ACHN (cell line): ENCODE measurements around the gene SIT1.

Source experiments
- DNase-seq: peaks from one replicate; pipeline ENCODE4 v3.0.0-alpha.2; 2015
- in situ Hi-C: cut with HindIII; loops from 2 replicates; pipeline ENCODE4 v1.10.0; 2017; ENCODE audit warnings: low sequenced_read_pairs, low pct_ligation_motif_present, low pct_unique_long_range_greater_than_20kb

Gene SIT1, protein sequence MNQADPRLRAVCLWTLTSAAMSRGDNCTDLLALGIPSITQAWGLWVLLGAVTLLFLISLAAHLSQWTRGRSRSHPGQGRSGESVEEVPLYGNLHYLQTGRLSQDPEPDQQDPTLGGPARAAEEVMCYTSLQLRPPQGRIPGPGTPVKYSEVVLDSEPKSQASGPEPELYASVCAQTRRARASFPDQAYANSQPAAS

DNA sequence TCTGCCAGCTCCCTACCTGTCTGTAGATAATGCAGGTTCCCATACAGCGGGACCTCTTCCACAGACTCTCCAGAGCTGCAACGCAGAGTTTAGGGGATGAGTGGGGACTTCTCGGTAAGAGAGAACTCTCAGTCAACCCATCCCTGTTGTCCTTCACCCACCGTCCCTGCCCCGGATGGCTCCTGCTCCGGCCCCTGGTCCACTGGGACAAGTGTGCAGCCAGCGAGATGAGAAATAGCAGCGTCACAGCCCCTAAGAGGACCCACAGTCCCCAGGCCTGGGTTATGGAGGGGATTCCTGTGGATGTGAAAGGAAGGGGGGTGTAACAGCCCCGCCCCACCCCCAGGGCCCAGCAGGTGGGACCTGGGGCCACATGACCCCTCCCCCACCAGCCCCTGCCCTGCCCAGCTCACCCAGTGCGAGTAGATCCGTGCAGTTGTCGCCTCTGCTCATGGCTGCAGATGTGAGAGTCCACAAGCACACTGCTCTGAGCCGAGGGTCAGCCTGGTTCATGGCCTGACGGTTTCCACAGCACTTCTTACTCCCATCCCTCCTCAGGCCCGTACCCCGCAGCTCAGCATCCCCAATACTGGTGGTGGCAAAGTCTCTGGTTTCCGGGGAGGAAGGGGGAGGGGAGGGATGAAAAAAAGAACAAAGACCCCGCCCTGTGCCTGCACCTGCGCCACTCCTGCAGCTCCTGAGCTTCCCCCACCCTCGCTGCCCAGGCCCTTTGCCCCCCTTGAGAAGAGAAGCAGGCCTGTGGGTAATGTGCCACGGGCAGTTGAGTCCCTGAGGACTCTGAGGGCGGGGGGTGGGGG lies at the start of gene SIT1:
SIT1 (minus strand) TSS at position 591 of the 818 bp plus-strand sequence; CDS start at position 513, 78 bp downstream.
- DNase-seq, result no peak
- in situ Hi-C loops, result no loop called here

DNA sequence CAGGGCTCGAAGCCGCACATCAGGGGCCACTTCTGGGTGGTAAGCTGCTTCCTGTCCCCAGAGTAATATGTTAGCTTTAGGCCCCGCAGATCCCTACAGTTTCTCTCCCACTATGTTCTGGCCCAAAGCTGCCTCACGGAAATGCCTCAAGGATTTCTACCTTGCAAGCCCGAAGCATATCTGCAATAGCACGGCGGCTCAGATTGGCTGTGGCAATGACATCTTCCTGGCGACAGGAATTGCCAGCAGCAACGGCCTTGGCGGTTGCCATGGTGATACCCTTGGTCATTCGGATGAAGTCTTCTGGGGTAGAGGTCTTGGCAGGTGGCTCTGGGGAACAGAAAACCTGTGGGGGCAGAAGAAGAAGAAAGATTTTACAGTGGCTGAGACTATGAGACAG lies 49.3 kb upstream of the SIT1 start:
- no peak for DNase-seq

DNA sequence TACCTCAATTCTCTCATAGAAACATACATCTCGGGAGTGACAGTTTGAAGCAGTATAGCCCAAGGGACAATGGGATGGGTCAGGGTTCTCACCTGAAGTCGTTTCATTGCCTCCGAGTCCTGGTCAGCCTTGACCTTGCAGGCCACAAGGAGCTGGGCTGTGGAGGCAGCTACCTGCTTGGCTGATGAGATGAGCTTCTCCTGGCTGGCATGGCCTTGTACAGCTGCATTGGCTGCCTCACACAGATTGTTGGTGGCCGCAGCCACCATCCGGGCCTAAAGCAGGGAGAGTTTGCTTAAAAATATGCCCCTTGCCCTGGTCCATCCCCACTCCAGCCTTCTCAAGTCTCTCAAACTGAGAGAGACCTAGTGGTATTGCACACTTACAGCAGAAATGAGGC lies 47.5 kb upstream of the SIT1 start:
- no peak for DNase-seq
- in situ Hi-C loops, result no loop called here

More for the DNA sequence above, 49.3 kb upstream of the SIT1 start:
- in situ Hi-C loops, result no loop called here

DNA sequence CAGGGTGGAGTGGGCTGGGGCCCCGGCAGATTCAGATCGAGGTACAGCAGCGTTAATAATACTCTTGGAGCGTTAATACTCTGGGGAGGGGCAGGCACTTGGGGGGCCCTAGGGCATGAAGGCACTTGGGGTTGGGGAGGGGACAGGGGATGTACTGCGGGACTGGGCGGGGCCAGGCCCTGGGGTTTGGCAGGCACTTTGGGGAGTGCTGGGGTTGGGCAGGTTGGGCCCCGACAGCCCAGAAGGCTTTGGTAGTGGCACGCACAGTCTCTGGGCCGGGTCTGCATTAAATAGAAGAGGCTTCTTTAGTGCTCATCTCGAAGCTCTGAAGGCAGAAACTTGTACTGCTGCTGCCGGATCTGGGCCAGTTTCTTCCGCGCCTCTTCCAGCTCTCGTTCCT lies 46.8 kb upstream of the SIT1 start:
- no peak for DNase-seq
- in situ Hi-C loops, result no loop called here

DNA sequence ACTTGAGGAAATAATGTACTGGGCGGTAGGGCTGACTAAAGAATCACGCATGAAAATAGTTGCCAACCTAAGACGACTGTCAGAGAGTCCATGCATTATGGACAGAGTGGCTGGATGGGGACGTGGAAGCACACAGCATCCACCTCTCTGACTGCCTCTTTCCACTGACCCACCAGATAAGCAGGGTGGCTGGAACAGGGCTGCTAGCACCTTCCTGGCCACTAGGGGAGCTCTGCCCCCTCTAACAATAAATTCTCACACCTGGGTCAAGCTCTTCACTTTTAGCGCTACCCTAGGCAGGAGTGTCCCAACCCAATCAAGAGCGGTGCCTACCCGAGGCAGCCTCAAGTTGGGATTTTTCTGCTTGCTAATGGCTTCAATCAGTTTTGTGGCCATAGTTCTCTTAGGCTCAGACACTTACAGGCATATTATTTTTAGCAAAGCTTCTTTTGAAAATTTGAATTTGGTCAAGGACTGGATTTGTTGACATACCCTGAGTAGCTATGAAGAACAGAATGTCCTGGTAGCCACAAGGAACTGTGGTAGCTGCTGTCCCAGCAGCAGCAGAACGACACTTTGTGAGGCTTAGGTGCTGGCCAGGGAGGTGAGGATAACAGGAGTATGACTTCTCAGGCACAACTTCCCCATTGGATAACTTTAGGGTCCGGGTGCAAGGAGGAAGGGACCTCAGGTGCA lies 45.9 kb upstream of the SIT1 start:
- DNase-seq, result peak; percentile 54
- in situ Hi-C loops, result no loop called here

DNA sequence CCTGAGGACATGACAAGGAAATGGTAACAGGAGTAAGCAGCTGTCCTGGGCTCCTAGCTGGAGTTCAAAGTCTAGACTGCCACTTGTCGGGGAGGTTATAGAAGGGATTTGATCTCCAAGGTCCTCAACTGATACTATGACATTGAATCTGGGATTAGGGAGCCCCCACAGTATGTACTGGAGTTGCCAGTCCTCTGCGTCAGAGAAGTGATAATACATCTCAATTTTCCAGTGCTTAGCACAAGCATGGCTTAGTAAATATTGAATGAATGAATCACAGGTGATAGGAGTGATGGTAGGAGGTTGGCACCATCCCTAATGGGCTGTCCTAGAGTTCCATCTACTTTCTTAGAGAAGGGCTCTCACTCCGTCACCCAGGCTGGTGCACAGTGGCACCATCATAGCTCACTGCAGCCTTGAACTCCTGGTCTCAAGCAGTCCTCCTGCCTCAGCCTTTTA lies 45.2 kb upstream of the SIT1 start:
- DNase-seq, result no peak
- in situ Hi-C loops, result no loop called here

DNA sequence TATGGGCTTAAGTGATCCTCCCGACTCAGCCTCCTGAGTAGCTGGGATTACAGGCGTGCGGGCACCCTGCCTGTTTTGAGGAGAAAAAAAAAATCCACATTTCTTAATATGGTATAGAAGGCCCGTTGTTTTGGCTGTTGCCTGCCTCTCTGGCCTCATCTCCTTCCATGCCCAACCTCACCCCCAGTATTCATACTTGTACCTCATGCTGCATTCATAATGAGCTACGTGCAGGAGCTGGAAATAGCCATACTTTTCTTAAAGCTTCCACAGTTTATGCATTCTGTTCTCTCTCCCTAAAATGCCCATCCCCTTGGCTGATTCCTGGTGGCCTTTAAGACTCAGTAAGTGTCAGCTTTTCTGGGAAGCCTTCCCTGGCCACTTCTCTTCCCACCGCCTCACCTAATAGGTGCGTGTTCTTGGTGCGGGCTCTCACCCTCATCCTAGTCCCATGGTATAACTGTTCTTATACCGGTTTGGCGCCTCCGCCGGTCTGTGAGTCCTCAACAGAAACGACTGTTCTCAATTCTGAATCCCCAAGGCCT lies 41.1 kb upstream of the SIT1 start:
- no peak for DNase-seq
- in situ Hi-C loops, result no loop called here

DNA sequence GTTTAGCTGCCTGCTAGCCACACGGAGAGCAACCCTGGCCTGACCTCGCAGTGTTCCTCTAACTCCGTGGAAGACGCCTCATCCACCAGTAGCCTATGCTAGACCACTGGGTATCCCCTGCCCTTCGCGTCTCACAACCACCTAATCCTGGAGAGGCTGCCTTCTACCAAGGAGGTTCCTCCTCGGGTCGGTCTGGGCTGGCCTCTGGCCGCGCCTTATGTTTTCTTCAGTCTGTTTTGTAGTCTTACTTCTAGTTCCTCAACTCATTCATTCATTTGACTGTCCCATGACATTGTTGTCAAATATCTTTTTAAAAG lies 40.6 kb upstream of the SIT1 start:
- in situ Hi-C loops, result no loop called here
- DNase-seq, result no peak

DNA sequence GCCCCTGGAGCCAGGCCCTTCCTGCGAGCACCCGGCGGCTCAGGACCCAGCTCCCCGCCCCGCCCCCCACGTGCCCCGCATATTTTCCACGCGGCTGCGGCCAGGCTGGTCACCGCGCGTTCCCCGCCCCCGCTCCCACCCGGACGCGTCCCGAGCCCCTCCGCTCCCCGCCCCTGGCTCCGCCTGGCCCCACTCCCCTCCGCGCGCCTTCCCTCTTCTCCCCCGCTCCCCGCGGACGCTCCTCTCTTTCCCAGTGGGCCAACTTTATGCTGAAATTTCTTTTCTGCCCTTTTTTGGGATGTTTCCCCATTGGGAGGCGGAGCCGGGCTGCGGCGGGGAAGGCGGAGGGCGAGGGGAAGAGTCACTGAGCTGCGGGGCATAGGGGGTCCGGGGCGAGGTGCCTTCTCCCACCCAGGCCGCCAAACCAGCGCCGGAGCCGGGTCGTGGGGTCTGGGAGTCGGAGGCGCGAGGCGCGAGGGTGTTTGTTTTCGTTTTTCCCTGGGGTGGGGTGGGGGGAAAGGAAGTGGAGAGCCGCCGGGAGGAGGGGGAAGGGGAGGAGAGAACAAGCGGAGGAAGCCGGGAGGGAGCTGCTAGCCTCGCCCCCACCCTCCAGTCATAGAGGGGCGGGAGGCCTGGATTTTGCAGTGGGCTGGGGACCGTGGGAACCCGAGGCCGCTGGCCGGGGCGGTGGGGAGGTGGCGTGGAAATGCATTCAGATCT lies 40.0 kb upstream of the SIT1 start:
- in situ Hi-C loops, result no loop called here
- DNase-seq, result peak; percentile 57

DNA sequence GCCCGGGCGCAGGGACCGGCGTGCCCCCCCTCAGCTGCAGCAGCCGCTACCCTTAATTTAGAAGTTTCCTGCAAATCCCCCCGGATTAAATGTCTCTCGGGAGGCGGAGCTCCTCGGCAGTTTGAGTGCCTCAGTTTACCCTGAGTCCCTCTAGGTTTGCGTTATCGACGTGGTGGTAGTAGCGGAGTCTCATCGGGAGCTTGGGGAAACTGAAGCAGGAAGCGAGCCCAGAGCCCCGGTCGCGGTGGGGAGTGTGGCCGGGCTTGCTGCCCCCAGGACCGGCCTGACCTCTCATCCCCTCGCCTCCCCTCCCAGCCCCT lies 39.5 kb upstream of the SIT1 start:
- in situ Hi-C loops, result no loop called here
- no peak for DNase-seq

DNA sequence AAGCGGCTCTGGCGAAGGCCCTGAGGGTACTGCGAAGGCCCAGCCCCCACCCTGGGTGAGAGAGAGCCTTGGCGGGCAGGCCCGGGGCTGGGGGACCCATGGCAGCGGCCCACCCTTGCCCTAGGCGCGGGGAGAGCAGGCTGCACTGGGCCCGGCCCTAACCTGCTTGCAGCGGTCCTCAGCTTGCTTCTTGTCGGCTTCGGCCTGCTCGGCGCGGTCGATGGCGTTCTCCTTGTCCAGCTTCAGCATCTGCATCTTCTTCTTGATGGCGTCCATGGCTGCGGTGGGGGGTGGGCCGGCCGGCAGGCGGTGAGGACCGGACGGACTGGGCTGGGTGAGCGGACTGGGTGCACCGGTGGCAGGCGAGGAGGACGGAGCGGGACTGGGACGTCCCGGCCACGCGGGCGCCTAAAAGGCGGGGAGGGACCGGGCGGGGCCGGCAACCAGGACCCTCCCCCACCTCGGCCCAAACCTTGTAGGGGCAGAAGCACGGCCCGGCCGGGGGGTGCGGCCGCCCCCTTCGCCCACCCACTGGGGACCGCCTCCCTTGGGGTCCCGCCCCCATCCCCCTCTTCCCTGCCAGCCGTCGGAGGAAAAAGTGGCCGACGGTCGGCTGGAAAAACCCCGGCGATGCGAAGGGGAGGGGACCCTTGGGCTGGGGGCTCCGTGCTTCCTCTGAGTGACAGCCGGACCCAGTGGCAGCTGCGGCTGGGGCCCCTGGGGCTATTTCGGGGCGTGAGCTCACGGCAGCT lies 39.0 kb upstream of the SIT1 start, which contains the start of gene TPM2:
TPM2 (minus strand) TSS at position 384 of the 752 bp plus-strand sequence; CDS start at position 276, 108 bp downstream.
- no peak for DNase-seq
- in situ Hi-C loops, result no loop called here

DNA sequence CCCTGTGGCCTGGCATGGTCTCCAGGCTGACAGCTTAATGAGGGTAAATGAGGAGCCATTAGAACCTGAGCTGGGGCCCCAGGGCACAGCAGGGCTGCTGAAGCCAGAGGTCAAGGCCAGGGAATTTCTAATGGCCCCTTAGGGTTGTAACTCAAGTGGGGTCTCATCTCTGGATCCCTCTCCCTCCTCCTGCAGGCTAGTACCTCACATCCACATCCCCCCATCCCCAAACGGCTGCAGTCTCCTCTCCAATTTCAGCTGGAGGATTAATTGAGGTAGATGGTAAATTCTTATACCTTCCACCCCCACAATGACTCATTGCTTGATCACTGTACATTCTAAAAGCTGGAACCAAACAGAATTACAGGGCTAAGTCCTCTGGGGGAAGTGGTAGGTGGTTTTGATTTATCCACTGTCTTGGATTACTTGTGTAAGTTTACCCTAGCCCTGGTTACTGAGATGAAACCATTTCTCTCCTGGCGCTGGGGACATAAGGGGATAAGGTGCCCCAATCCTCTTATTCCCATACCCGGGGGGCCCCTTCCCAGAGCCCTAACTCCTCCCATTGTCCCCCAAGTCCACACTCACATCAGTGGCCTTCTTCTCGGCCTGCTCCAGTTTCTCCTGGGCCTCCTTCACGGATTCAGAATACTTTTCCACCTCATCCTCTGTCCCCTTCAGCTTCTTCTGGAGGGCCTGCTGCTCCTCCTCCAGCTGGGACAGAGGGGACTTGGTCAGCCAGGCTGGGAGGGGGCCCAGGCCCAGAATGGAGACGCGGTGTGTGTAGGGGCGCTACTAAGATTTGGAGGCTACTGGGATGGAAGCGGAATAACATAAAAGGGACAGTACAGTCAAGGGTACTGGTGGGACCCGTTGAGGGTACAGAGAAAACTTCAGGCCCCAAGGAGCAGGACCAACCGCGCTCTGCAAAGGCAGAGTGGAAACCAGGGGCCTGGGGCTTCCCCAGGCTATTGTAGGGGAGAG lies 38.1 kb upstream of the SIT1 start:
- peak; percentile 35 for DNase-seq
- in situ Hi-C loops, result no loop called here

DNA sequence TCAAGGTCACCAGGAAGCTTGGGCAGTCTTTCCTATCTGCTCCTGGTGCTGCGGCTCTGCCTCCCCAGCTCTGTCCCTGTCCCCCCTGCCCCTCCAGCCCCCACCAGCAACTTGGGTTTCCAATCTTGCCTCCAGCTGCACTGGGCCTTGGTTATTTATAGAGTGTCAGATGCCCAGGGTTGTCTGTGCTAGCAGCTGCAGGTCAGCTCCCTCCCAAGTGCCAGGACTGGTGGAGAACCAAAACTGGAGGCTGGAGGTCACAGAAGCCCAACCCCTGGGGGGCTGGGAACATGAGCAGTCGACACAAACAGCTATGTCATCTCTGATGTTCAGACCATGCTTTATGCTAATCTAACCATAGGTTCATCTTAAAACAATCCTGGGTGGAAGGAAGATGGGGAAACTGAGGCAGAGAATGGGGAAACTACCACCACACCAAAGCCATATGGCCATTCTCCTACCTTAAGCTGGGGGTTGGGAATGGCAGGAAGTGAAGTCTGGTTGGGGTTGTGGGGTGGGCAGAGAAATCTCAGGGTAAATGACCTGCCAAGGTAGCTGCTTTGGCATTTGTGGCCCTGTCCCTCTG lies 37.3 kb upstream of the SIT1 start:
- no peak for DNase-seq
- in situ Hi-C loops, result no loop called here

DNA sequence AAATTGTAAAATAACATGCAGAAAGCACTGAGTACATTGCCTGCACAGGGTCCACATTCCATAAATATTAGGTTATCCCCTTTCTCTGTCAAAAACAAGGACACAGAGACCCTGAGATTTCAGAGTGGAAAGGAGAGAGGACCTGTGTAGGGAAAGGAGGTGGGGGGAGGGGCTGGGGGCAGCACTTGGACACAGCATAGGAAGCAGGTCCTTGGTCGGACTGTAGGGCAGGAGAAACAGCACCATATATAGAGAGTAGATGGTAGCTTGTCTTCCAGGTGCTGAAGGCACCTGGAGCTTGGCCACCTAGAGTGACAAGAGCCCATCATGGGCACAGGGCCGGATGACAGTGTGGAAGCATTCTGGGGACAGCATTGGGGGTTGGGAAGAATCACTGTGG lies 36.6 kb upstream of the SIT1 start:
- DNase-seq, result no peak
- in situ Hi-C loops, result no loop called here

DNA sequence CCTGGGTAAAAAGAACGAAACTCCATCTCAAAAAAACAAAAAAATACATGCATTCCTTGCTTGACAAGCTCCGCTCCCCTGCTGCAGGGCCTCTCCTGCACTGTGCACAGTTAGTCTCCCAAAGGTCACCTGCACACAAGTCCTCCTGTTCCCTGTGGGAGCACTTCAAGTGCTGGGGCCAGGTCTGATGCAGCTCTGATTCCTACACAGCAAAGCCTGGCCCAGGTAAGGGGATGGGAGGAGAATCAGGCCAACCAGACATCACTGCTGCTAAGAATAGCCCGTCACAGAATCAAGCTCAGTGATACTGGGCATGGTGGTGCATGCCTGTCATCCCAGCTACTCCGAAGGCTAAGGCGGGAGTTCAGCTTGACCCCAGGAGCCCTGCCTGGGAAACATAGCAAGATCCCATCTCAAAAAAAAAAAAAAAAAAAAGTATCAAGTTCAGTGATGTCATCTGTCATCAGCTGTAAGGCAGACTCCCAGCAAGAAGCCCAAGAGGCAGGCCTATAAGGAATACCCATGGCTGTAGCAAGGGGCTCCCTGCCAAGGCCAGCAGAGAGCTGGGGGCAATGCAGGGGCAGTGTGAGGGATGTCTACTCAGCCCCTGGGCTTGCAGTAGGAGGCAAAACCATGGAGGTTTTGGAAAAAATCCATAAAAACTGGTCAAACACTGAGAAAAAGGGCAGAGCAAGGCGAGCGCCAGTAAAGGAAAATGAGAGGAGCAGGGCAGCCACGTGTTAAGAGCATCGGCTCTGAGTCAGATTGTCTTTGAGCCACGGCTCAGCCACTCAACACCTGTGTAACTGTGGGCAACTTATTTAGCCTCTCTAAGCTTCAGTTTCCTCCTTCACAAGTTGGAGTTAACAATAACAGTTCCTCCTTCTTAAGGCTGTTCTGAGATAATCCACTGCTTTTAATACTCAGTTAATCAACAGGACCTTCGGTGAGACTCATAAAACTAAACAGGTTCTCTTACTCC lies 35.8 kb upstream of the SIT1 start:
- no peak for DNase-seq
- in situ Hi-C loops, result no loop called here

DNA sequence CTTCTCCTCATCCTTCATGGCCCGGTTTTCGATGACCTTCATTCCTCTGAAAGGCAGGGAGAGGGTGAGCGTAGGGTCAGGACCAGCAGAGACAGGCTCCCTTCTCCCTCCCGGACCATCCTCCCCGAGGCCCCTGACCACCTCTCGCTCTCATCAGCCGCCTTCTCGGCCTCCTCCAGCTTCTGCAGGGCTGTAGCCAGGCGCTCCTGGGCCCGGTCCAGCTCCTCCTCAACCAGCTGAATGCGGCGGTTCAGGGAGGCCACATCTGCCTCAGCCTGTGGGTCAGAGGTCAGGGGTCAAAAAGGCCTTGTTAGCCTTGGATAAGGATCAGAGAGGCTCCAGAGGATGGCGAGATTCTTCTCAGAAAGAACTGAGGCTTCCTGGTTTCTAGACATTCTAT lies 34.8 kb upstream of the SIT1 start:
- no peak for DNase-seq
- in situ Hi-C loops, result no loop called here
